Ovary (tissue), 10 donors: ENCODE measurements around the gene KCNJ5. TPM values are rescaled to one million over a fixed set of nuclear protein-coding genes. Genes with fewer than 3 reads are reported as not detected.

Experiments used
- DNase-seq, 5 donors: peaks; one replicate each; pipeline ENCODE4 v3.0.0-alpha.2; 2019 to 2020
- H3K27ac ChIP-seq, 2 donors: fragments of 200-600 bp; one replicate each; pipeline versions ENCODE4 v1.5.1 to v1.8.0; 2019 to 2022
- H3K27me3 ChIP-seq: fragments of 200-600 bp; one replicate; pipeline ENCODE4 v1.8.0; 2022
- H3K36me3 ChIP-seq: fragments of 200-600 bp; sonication (generic); one replicate; pipeline ENCODE4 v1.5.1; 2019
- H3K4me1 ChIP-seq: one replicate; pipeline ENCODE4 v1.8.1; 2013; ENCODE audit warnings: mild to moderate bottlenecking, moderate library complexity; ENCODE audit not compliant: insufficient read depth
- H3K4me3 ChIP-seq: fragments of 200-600 bp; sonication (generic); one replicate; pipeline ENCODE4 v1.5.1; 2017
- H3K9me3 ChIP-seq, 2 donors: fragments of 200-600 bp in 1 of 2; sonication (generic) in 1 of 2; one replicate each; pipeline versions ENCODE4 v1.5.1 to v1.8.1; 2013 to 2019; ENCODE audit warnings: mild to moderate bottlenecking in 1 of 2, moderate library complexity in 1 of 2
- CTCF ChIP-seq, 3 donors: fragments of 450-650 bp in 2 of 3; fragments of 200-600 bp in 1 of 3; IDR thresholded peaks; one replicate each; pipeline versions ENCODE4 v1.5.1 to v1.8.0; 2016 to 2022; ENCODE audit warnings: antibody characterized with exemption in 3 of 3, mild to moderate bottlenecking in 1 of 3
- EP300 ChIP-seq: sonication (generic); formaldehyde crosslinking; IDR thresholded peaks from one replicate; pipeline ENCODE4 v1.6.1; 2017; ENCODE audit warnings: antibody characterized with exemption
- POLR2A ChIP-seq: fragments of 450-650 bp; IDR thresholded peaks from one replicate; pipeline ENCODE4 v1.6.1; 2017; ENCODE audit warnings: antibody characterized with exemption, mild to moderate bottlenecking, moderate library complexity
- WGBS, 3 donors: extraction: QIAGEN DNeasy Blood & Tissue Kit in 1 of 3; methylation state at CpG; one replicate each; pipeline versions ENCODE4 v1.1.5 to v1.1.7; 2013 to 2017; 5-methylcytosine and 5-hydroxymethylcytosine counted together
- intact Hi-C, 4 donors: fragments of 100-400 bp; cut with DNase I; formaldehyde crosslinking; loops; one replicate each; pipeline versions ENCODE4 v1.11.0 to v1.15.1; 2022 to 2023
- long read RNA-seq, 3 donors: library from polyadenylated mRNA in 2 of 3; unstranded in 2 of 3; transcript quantifications; one replicate each; pipeline ENCODE4 v2.0.0 and lab custom pipeline, GENCODE V29; 2021 to 2026
- polyA plus RNA-seq, 2 donors: library from polyadenylated mRNA; stranded (reverse); fragments of 200-250 nt in 1 of 2; fragments of 350-450 nt in 1 of 2; fragmentation: Illumina TruSeq in 1 of 2; extraction: RNeasy Lipid Tissue Mini Kit (QIAGEN cat#74804) in 1 of 2; gene quantifications; one replicate each; pipeline ENCODE4 v1.2.3, GENCODE V29; 2013 to 2014
- total RNA-seq, 7 donors: library from RNA; depleted of rRNA in 2 of 7; stranded (reverse); fragments of >200 nt in 2 of 7; fragmentation: NEBNext Ultra II Directional in 3 of 7; extraction: Animal tissue kit (Norgen Biotek cat#: 25700) in 3 of 7; gene quantifications; one replicate each; pipeline versions ENCODE4 v1.1.0 to v1.2.4, GENCODE V29; 2016 to 2023
- donor health status: DM: no; HTN: no; CAD: no; lungs with moderate emphysema.
- donor health status: DM: no; HTN: no; CAD: no.
- donor health status: Bipolar disorder and iron deficiency.
- donor health status: DM: yes; HTN: yes; CAD: no.
- donor health status: DM: no; HTN: no; CAD: no.
- donor health status: DM: yes; HTN: yes; CAD: no.

KCNJ5 gene
- total RNA-seq (1 to 10 TPM in 5 of 7 donors, under 1 TPM in 2; 0.72 to 2.8 (median 2.0) TPM), polyA plus RNA-seq (1 to 10 TPM in 1 of 2 donors, under 1 TPM in 1; 0.42 to 3.7 TPM)
- long read RNA-seq, donor 1, full-length matches to known transcripts, result 8 of 9 reads
- long read RNA-seq, donor 1, partial matches to known transcripts, result 0 of 9 reads
- long read RNA-seq, donor 1, other reads (novel, unspliced or antisense), result 1 of 9 reads
- long read RNA-seq, donor 2, full-length matches to known transcripts, result 11 of 11 reads
- long read RNA-seq, donor 2, partial matches to known transcripts, result 0 of 11 reads
- long read RNA-seq, donor 2, other reads (novel, unspliced or antisense), result 0 of 11 reads
- long read RNA-seq, donor 3, partial matches to known transcripts, result 0 of 2 reads
- long read RNA-seq, donor 3, other reads (novel, unspliced or antisense), result 2 of 2 reads

DNA sequence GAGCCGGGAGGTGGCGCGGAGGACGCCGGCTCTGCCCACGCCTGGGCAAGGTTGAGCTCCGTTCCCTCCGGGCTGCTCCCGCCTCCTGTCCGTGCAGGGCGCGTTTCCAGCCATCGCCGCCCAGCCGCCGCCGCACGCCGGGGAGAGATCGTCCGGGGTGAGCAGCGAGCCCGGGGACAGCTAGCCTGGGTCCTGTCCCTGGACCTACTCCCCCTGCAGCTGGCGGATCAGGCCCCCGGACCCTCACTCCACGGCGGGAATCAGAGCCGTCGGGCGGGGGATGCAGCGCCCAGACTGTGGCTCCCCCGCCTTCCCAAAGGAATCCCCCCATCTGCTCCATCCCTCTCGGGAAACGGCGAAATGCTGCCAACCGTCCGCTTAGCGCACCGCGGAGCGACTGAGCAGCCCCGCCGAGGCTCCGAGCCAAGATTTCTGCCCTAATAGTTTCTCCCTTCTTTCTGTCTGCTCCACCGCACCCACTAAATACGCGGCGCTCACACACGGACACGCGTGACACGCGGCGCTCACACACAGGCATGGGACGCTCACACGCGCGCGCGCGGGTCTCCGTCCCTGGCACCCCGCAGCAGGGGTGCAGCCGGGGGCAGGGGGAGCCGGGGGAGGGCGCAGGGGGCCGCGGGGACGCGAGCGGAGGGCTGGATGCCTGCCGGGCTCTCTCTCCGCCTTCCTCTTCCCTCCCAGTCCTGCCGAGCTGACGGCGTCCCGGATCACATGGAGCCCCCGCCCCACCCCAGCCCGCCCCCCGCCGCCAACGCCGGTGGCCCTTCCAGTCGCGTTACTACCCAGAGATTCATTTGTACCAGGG is at the start of gene KCNJ5:
TSS of gene KCNJ5 (plus strand) at position 814 of the 826 bp plus-strand sequence. CDS start 19,918 bp downstream, outside the sequence.
- TF ChIP-seq CTCF (IDR thresholded peaks at IDR 0.05) (no peak), POLR2A (no peak), EP300 (no peak)
- Histone ChIP-seq H3K27me3 (no peaks in the 10 kb centered on the region), H3K4me1 (peaks cover 4% of the 10 kb centered on the region), H3K9me3 (no peaks in the 10 kb centered on the region), H3K4me3 (peak within 1 kb of the TSS; percentile 38), H3K36me3 (no peaks in the 10 kb centered on the region), H3K27ac (no peak within 1 kb of the TSS)
- WGBS, 3 donors, result 0 to 1% (median 0%) methylated on average over 52 to 85 of the region's 85 CpGs
- DNase-seq, result peak; percentile 44 to 75 (median 62)
- intact Hi-C loops, result no loop called here

DNA sequence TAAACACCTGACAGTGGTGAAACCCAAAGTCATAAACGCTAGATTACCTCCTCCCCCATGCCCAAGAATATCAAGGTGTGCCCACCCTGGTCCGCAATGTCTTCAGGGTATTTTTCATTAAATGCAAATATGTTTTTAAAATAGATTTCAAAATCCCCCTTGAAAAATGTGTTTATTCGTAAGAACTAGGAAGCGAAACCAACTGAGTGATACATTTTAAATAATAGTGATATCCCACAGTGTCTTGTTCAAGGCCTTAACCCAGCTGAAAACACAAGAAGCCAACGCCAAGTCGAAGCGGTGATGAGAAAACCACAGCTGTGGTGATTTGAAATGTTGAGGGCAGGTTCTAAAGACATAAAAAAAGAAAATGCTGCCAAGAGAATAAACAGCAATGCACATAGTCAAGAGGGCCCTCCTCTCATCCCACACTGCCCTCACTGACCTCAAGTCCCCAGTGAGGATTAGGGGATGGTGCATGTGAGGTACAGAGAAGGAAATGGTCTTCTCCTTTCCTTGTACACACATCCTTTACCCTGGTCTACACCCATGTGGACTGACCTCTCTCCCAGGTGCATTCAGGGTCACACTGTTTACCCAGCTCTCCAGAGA is 49.6 kb upstream of the KCNJ5 start:
- TF ChIP-seq EP300 (no peak), POLR2A (no peak), CTCF (IDR thresholded peaks at IDR 0.05) (no peak)
- Histone ChIP-seq H3K4me1 (peaks cover 4% of the 10 kb centered on the region), H3K27ac (no peak overlapping the region), H3K27me3 (no peaks in the 10 kb centered on the region), H3K36me3 (no peaks in the 10 kb centered on the region), H3K9me3 (no peaks in the 10 kb centered on the region), H3K4me3 (no peak overlapping the region)
- 24 to 45% (median 31%) methylated on average over 7 of the region's 7 CpGs for WGBS, 3 donors
- no peak for DNase-seq
- intact Hi-C loops, result no loop called here

GRCh38 chr11:128843198-128843785 is 47.9 kb upstream of the KCNJ5 start:
- Histone ChIP-seq H3K9me3 (no peaks in the 10 kb centered on the region), H3K27me3 (no peaks in the 10 kb centered on the region), H3K4me3 (no peak overlapping the region), H3K27ac (no peak overlapping the region), H3K36me3 (no peaks in the 10 kb centered on the region), H3K4me1 (peaks cover 4% of the 10 kb centered on the region)
- intact Hi-C loops, result no loop called here
- no peak for DNase-seq
- WGBS, 3 donors, result 76 to 77% (median 76%) methylated on average over 2 of the region's 2 CpGs
- TF ChIP-seq CTCF (IDR thresholded peaks at IDR 0.05) (no peak), EP300 (no peak), POLR2A (no peak)

- Histone ChIP-seq H3K9me3 (no peaks in the 10 kb centered on the region), H3K27ac (no peak overlapping the region), H3K4me3 (no peak overlapping the region), H3K36me3 (no peaks in the 10 kb centered on the region), H3K4me1 (peaks cover 4% of the 10 kb centered on the region), H3K27me3 (no peaks in the 10 kb centered on the region)
- intact Hi-C loops, result no loop called here
- TF ChIP-seq EP300 (no peak), CTCF (IDR thresholded peaks at IDR 0.05) (no peak), POLR2A (no peak)
- no peak for DNase-seq
- whole genome bisulfite sequencing, 3 donors, result 81 to 89% (median 89%) methylated on average over 2 of the region's 2 CpGs
Measured at GRCh38 chr11:128845334-128845780, 45.8 kb upstream of the KCNJ5 start.
